ENCODE data around the gene PICK1.

The PICK1 gene

GRCh38 chr22:38017272-38017920 lies 39.8 kb upstream of the PICK1 start:
- CTCF ChIA-PET = interaction anchor here (0.8 to 1.0 kb wide), 2 partner anchors 52 to 86 kb away, joined by 3 to 4 read pairs; no protein-coding TSS in a partner anchor
- POLR2A ChIA-PET = interaction anchor here (0.6 kb wide), 1 partner anchor 132 kb away, joined by 5 read pairs; no protein-coding TSS in a partner anchor
- TF ChIP-seq CTCF (IDR thresholded peaks at IDR 0.05; ENCODE audit: insufficient read depth, low read length, missing control alignments) = no peak
- no peak for DNase-seq (ENCODE audit: low read depth, low spot score)
- no peak overlapping the region for H3K4me3 ChIP-seq (ENCODE audit: low read depth, low read length)

GRCh38 chr22:38017939-38018885 lies 39.0 kb upstream of the PICK1 start:
- CTCF ChIA-PET = interaction anchor here (0.6 to 1.0 kb wide), 2 partner anchors 53 to 741 kb away, joined by 3 to 4 read pairs; no protein-coding TSS in a partner anchor
- no peak for DNase-seq (ENCODE audit: low read depth, low spot score)
- no peak overlapping the region for H3K4me3 ChIP-seq (ENCODE audit: low read depth, low read length)
- no peak for TF ChIP-seq CTCF (IDR thresholded peaks at IDR 0.05; ENCODE audit: insufficient read depth, low read length, missing control alignments)
- POLR2A ChIA-PET = no interaction called here

GRCh38 chr22:38018938-38019827 lies 38.0 kb upstream of the PICK1 start:
- ChIA-PET POLR2A (no interaction called here), CTCF (interaction anchor here (0.6 kb wide), 1 partner anchor 742 kb away, joined by 3 read pairs; no protein-coding TSS in a partner anchor)
- H3K4me3 ChIP-seq (ENCODE audit: low read depth, low read length) = no peak overlapping the region
- TF ChIP-seq CTCF (IDR thresholded peaks at IDR 0.05; ENCODE audit: insufficient read depth, low read length, missing control alignments) = no peak
- DNase-seq (ENCODE audit: low read depth, low spot score) = no peak

GRCh38 chr22:38021206-38021605 lies 36.0 kb upstream of the PICK1 start:
- TF ChIP-seq CTCF (IDR thresholded peaks at IDR 0.05; ENCODE audit: insufficient read depth, low read length, missing control alignments) = no peak
- no peak for DNase-seq (ENCODE audit: low read depth, low spot score)
- H3K4me3 ChIP-seq (ENCODE audit: low read depth, low read length) = no peak overlapping the region
- POLR2A ChIA-PET = no interaction called here
- CTCF ChIA-PET = no interaction called here

GRCh38 chr22:38023045-38023444 lies 34.2 kb upstream of the PICK1 start:
- ChIA-PET POLR2A (no interaction called here), CTCF (interaction anchor here (1.1 kb wide), 1 partner anchor 10 kb away, joined by 3 read pairs; no protein-coding TSS in a partner anchor)
- no peak for TF ChIP-seq CTCF (IDR thresholded peaks at IDR 0.05; ENCODE audit: insufficient read depth, low read length, missing control alignments)
- no peak overlapping the region for H3K4me3 ChIP-seq (ENCODE audit: low read depth, low read length)
- no peak for DNase-seq (ENCODE audit: low read depth, low spot score)
